ENCODE measurements around the gene LIN28B.
"Not testable (repeated sequence)": the region's sequence is repeated elsewhere in the genome, so short reads cannot be mapped to it uniquely, and the experiment has no call there.

The LIN28B gene, protein sequence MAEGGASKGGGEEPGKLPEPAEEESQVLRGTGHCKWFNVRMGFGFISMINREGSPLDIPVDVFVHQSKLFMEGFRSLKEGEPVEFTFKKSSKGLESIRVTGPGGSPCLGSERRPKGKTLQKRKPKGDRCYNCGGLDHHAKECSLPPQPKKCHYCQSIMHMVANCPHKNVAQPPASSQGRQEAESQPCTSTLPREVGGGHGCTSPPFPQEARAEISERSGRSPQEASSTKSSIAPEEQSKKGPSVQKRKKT
- total RNA-seq: 0 reads per million in 3 experiments

DNA sequence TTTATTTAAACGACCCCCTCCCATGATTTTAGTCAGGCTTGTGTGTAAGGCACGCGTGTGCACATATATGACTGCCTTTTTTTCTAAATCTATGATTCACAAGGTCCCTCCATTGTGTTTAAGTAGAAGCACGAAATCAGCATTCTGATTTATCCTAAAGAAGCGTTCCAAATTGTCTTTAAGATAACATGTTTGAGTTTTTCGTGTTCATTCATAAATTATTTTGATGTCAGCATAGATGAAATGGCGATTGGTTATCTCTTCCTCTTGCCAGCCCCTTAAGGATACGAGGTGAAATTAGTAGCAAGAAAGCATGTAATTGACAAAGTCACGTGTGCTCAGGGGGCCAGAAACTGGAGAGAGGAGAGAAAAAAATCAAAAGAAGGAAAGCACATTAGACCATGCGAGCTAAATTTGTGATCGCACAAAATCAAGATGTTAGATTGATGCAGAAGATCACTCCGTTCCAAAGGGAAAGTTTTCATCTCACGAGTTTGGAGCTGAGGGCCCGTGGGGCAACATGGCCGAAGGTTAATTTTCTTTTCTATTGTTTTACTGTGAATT lies at the start of gene LIN28B:
TSS of gene LIN28B (plus strand) at position 377 of the 564 bp plus-strand sequence. CDS start at position 521, 144 bp downstream.
- no peak for DNase-seq

DNA sequence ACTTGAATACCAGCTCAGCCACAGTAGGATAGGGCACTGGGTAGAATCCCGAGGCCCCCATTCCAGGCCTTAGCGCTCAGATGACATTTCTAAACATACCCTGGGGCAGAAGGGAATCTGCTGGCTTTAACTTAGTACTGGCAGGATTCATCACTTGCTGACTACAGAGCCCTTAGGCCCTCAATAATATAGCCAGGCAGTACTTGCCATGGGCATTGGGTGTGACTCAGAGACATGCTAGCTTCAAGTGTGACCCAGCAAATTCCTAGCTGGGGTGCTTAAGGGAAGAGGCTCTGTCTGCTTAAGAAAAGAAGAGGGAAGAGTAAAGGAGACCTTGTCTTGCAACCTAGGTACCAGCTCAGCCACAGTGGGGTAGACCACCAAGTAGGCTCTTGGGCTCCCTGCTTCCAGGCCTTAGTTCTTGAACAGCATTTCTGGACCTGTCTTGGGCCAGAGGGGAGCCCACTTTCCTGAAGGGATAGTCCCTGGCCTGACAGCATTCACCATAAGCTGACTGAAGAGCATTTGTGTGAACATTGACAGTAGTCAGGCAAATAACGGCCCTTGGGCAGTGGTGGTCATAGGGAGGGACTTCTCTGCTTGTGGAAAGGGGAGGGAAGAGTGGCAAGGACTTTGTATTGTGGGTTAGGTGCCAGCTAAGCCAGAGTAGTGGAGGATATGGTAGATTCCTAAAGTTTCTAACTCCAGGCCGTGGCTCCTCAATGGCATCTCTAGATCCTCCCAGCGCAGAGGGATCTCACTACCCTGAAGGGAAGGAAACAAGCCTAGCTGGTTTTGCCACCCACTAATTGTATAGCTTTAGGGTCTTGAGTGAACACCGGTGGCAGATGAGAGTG lies 48.6 kb upstream of the LIN28B start:
- DNase-seq: no peak

DNA sequence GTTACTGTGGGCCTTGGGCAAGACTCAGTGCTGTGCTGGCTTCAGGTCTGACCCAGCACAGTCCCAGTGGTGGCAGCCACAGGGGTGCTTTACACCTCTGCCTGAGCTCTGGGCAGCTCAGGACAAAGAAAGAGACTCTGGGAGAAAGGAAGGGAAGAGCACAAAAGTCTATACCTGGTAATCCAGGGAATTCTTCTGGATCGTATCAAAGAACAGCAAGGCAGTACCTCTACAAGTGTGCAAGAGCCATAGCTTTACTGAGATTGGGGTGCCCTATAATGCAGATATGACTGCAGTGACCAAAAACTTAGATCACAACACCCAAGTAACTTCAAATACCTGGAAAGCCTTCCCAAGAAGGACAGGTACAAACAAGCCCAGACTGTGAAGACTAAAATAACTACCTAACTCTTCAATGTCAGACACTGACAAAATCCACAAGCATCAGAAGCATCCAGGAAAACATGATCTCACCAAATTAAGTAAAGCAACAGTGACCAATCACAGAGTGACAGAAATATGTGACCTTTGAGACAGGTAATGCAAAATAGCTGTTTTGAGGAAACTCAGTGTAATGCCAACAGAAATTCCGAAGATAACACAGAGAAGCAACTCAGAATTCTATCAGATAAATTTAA lies 47.9 kb upstream of the LIN28B start:
- DNase-seq: no peak

DNA sequence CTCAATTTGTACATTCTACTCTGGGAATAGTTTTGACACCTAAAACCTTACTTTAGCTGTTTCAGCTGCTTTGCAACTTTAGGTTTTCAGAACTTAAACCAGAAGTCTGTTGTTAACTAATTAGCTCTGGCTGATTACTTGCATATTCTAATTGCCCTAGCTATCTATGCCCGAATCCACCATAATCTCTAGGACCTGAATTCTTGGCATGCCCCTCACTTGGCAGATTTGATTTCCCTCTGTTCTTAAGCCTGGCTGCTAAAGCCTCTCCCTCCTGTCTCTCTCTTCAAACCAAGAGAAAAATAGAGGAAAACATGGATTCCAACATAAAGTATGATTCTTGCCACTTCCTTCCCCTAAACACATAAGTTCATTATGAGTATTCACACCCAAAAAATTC lies 35.0 kb upstream of the LIN28B start:
- DNase-seq: no peak

DNA sequence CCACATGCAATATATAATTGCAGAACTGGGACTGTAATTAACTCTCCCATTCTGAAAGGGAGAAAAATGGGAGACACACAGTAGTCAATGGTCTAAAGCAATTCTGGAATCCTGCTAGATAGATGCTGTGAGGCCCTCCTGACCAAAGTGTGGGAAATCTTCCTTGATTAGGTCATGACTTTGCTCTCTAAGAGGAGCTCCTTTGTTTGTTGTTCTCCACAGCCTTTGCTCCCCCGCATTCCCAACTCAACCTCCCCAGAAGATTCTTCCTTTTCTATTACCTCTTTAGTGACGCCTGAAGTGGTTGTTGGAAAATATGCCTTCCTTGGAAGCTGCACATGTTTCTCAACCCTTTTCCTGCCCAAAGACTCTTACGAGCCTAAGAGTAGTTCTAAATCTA lies 28.8 kb upstream of the LIN28B start:
- no peak for DNase-seq

DNA sequence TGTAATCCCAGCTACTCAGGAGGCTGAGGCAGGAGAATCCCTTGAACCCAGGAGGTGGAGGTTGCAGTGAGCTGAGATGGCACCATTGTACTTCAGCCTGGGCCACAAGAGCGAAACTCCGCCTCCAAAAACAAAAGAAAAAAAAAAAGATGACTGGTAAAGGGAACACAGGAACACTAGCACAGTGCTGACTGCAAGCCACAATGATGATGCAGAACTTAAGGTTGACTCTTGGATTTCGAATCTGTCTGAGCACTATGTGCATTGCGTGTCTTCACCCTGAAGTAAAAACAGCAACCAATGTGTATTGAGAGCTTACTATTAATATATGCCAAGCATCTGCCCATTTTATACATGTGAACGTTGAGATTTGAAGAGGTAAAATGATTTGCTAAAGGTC lies 27.6 kb upstream of the LIN28B start:
- no peak for DNase-seq

DNA sequence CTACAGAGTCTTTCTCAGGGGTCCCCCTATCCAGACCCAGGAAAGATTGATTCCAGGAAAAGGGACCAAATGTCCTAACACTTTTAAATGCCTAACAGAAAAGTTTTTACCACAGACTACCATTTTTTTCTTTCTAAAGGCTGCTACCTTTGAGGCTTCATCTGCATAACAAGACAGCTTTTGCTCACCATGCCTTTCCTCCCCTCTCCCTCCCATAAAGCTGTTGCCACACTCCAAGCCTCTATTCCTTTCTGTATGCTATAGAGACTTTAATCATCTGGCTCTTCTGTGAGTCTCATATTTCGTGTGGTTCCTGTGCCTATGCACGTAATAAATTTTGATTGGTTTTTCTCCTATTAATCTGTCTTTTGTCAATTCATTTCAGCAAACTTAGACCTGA lies 26.0 kb upstream of the LIN28B start:
- no peak for DNase-seq

DNA sequence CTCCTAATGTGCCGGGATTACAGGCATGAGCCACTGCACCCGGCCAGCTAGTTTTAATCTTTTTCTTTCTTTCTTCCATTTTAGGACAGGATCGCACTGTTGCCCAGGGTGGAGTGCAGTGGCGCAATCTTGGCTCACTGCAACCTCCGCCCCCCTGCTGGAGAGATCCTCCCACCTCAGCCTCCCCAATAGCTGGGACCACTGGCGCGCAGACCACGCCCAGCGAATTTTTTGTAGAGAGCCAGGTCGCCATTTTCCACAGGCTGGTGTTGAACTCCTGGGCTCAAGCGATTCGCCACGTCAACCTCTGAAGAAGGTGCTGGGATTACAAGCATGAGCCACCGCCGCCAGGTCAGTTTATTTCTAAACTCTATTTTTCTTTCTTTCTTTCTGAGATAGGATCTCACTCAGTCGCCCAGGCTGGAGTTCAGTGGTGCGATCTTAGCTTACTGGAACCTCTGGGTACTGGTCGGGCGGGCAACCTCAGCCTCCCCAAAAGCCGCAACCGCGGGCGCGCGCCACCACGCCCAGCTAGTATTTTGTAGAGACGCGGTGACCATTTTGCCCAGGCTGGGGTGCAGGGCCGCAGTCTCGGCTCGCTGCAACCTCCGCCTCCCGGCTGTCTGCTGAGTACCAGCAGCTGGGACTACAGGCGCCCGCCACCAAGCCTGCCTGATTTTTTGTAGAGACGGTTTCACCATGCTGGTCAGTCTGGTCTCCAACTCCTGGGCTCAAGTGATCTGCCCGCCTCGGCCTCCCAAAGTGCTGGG lies 20.0 kb upstream of the LIN28B start:
- no peak for DNase-seq

DNA sequence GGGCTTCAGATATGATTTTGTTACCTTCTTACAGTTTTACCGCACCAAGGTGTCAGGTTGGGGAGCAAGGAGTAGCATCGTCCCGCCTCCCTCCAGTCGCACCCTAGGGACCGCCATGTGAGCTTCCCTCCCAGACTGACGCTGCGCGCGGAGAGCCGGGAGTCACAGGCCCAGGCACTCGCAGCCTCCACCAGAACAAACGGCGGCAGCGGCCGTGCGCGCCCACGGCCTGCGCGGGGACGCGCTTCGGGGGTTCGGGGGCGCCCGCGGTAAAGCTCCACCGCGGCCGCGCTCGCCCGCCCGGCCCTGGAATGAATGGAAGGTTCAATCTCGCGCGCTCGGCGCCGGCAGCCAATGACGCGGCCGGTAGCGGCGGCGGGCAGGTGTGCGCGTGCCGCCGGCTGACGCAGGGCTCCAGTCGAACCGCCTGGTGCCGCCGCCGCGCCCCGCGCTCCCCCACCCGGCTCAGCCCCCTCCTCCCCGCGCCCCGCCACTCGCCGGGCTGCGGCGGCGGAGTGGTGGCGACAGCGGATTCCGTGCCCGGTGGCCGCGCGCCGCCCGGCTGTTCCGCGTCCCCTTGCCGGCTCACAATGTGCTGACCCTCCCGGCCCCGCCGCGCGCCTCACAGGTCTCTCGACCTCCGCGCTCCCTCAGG lies 16.5 kb upstream of the LIN28B start:
- no peak for DNase-seq

DNA sequence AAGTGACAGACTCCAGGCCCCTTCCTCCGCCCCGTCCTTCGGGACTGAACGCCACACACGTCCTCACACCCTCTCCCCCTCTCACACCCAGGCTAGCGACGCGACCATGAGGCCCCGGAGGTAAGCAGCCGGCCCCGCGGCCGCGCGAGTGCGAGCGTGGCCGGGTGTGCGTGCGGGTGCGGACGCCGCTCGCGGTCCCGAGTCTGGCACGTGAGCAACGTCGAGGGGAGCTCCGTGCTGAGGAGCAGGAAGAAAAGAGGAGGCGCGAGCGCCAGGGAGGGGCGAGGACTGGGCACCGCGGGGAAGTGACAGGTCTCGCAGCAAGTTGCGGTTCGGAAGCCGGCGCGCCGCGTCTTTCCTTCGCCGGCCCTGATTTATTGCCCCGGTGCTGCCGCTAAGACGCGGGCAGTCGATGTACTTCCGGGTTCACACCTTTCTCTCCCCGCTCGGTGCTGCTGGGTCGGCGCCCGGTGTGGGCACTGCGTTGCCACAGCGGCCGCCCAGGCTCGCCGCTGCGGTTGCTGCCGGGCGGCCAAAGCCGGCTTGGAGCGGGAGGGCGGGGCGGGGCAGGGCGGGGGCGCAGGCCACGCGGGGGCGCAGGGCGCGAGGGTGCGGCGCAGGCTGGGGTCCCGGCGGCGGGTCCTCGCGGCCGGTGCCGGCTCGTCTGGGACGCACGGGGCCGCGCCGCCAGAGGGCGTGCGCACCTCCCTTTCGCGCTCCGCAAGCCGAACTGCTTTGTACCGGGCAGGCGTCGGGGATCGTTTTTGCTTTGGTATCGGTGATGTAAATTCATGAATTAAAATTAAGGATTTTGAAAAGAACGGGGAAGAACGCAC lies 15.8 kb upstream of the LIN28B start:
- no peak for DNase-seq

DNA sequence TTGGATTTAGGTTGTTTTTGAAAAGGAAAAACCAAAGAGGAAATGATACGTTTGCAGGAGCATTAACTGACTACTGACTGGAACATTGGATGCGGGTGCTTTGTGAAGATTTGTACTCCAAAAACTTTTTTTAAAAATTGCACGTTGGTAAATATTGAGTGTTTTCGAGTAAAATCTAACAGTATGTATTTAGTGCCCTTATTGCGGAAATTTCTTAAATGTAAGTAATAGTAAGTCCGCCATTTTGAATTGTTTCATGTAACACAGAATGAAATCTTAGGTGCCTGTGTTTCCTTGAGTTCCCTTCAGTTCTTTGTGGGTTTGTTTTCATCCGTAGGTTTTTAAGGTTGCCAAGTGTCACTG lies 15.2 kb upstream of the LIN28B start:
- no peak for DNase-seq

DNA sequence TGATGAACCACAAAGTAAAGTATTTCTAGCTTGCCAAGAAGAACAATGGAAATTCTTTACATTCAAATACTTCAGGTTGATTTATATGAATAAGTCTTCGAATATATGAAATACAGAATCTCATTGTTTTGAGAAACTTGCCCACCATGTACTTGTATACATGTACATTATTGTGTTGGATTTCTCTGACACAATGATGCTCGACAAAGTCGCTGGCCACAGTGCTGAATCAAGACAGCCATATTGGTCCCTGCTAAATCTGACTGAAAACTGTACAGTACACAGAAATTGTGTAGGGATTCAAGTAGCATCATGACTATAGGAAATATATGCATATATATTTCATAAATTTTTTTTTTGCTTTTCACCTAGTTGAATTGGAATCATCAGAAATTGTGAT lies 13.1 kb upstream of the LIN28B start:
- no peak for DNase-seq

DNA sequence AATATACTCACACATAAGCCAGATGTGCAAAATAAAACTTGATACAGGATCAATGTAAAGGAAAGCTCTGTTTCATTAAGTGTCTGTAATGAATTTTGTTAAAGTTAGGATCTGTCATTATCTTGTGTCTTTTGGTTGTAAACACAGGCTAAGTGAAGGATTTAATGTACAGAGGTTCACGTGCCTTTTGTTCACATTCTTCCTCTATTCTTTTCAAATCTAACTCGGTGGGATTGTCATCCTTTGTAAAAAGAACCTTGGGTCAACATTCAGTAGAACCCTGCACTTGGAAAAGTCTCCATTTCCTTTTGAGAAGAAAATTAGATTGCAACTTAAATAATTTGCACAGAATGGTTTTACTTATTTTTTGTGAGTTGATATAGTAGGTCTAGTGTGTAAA lies 7.7 kb upstream of the LIN28B start:
- no peak for DNase-seq

DNA sequence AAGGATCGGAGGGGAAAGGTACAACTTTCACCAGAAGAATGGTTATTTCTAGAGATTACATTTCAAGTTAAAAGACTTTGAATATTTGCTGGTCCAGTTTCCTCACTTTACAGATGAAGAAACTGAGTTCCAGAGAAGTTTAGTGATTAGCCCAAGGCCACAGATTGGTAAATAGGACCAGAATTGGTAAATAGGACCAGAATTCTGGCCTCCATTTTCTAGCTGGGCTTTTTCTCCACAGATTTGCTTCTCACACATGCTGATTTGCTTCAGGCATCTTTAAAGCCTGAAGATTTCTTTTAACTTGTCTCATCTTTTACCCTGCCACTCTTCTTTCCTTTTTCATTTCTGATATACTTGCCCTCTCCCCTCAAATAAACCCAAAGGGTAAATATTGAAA lies 5.2 kb upstream of the LIN28B start:
- DNase-seq: no peak

DNA sequence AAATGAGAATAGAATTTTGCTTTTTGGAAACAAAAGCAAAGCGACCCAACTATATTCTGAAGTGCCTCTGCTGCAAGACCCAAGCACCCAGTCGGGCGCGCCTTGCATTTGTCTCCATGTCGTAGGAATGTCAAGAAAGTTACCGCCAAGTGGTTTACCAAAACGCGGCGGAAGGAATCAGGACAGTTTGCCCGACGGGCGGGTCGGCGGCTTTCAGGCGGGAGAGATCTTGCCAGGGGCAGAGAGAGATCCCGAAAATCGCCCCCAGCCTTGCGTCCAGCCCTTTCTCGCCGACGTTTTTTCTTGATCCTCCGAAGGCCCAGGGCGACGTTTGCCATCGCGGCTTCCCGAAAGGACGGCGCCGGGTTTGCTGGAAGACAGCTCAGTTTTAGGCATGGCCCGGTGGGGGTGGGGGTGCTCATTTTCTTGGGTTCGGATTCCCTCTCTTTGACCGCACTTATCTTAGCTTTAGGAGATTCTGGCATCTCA lies 4.0 kb upstream of the LIN28B start:
- no peak for DNase-seq

DNA sequence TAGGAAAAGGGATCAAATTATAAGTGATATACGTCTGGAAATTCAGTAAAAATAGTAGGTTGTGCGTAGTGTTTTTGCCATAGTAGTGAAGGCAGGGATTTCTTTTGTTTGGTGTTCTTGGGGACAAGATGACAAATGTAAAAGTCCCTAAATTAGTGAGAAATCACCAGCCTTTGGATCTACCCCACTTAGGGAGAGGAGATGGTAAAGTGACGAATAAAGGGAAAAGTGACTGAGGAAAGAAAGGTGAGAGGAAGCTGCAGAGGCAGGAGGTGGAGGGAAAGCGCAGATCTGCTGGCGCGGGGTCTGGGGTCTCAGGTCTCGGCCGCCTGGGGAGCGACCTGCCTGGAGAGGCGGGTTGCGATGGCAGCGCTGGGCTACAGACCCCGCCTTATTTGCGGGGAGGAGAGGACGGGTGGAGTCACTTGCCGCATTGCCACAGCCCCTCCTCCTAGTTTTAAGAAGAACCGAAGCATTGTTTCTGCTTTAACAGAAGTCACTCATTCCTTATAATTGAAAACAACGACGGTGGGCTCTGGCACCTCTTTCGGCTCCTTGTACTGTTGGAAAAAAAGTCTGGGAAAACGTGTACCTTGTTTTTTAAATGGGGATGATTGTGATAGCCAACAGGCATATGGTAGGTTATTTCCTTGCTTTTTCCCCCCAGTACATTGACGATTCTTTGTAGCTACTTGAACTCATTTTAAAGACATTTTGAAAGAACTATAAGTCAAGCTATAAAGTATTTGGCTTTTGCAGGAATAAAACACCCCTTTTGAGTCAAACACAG lies 3.3 kb upstream of the LIN28B start:
- DNase-seq: not testable (repeated sequence)

DNA sequence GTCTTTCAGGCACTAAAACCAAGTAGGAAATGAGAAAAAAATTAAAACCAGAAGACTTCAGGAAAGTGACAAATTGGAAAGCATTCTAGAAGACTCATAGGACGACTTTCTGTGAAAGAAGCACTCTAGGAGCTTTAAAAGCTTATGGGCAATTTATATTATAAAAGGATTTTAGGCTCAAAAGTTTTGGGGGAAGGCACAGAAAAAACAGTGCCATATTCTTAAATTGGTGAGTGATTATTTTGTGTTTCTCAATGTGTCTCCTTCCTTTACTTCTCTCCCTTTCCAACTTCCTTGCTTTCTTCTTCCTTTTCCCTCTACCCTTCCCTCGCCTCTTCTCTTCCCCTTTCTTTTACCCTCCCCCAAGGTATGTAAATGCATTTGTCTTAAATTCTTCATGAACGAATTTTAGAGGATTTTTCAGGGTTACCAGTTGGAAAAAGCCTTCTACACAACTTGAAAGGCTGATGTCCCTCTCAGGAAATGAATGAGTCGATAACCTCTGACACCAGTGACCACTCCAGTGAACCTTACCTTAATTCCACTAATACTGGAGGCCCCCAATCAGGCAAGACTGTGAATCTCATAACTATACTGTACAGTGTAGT lies 2.6 kb upstream of the LIN28B start:
- DNase-seq: no peak

DNA sequence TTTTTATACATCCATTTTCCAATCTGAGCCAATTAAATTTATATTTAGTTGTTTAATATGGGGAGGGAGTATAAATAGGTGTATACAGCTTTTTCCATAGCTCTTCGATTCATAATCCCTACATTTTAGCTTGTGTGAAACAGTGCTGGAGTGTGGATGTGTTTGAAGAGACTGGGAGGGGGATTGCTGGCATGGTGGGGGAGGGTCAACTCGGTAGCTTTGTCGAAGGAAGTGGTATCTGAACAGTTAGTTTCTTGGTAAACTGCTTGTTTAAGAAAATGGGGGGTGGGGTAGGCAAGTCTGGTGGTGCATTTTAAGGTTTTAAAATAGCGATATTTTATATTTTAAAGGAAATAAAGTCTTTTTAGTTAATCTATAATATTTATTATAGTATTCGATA lies 1.4 kb upstream of the LIN28B start:
- DNase-seq: no peak

DNA sequence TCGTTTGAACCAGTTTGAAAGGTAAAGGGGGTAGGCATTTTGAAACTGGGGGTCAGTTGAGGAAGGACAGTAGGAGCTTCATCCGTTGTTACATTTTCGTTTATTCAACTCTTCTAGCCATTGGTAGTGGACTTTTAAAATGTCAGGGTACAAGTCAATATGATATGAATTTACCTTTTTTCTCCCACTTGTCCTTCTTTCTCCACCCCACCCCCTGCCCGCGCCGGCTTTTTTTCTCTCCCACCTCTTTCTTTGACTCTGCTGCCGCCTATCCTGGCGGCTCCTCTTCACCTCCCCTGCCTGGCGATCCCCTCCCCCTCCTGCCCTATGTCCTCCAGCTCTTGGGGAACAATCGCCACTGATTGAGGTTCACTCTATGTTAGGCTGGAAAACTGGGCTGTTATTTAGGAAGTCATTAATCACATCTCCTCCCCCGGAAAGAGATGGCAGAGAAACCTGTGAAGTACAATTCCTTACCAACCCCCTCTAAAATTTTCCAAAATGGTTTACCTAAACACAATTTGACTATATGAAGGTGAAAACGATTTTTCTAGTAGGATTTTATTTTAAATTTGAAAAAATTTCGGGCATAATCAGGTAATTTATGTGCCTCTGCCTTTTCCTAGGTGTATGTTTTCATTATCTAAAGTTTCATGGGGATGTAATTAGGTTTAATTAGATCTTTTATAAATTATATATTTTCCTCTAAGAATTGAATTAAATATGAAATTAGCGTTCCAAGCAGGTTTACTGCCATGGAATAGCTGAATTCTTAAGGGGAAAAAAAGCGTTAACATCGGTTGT lies 778 bp upstream of the LIN28B start:
- no peak for DNase-seq
